Measurements from ENCODE around the gene MOSPD3.

MOSPD3 gene

GRCh38 chr7:100575746-100576383 lies 36.5 kb upstream of the MOSPD3 start:
- DNase-seq (ENCODE audit: low read depth): no peak

DNA sequence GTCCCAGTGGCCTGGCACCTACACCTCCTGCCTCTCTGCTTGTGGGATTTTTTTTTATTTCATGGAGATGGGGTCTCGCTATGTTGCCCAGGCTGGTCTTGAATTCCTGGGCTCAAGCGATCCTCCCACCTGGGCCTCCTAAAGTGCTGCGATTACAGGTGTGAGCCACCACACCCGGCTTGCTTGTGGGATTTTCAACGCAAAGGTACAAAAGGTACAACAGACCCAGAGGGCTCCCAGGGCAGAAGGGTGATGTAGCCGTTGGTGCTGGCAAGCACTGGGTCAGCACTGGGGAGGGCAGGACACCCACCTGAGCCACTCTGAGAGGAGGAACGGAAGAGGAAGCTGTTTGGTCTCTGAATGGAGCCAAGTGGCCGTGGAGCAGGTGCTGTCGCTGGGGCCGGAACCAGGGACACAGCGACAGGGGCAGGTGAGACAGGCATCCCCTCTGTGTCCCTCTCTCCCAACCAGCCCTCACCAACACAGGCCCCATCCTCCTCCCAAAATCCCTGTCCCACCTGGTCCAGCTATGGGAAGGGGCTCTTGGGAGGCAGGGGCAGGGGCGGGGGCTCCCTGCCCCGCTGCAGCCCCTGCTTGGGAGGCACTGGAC lies 35.9 kb upstream of the MOSPD3 start:
- no peak for DNase-seq (ENCODE audit: low read depth)

DNA sequence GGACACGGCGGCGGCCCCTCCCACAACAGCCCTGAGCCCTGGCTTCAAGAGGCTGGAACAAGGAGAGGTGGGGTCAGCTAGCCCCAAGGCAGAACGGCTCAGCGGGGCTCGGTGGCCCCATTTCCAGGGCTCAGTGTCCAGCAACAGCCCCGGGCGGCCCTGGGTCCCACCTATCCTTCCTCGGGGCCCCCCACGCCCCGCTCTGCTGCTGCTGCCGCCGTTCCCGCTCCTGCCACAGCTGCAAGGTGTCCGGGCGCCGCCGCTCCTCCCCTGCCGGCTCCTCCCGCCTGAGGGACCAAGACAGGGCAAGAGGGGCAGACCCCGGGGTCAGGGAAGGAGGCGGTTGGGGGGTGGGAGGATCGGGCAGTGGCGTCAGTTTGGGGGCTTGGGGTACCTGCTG lies 35.2 kb upstream of the MOSPD3 start:
- DNase-seq (ENCODE audit: low read depth): no peak

- no peak for DNase-seq (ENCODE audit: low read depth)
These were observed 34.8 kb upstream of the MOSPD3 start for GRCh38 chr7:100577507-100577906.

DNA sequence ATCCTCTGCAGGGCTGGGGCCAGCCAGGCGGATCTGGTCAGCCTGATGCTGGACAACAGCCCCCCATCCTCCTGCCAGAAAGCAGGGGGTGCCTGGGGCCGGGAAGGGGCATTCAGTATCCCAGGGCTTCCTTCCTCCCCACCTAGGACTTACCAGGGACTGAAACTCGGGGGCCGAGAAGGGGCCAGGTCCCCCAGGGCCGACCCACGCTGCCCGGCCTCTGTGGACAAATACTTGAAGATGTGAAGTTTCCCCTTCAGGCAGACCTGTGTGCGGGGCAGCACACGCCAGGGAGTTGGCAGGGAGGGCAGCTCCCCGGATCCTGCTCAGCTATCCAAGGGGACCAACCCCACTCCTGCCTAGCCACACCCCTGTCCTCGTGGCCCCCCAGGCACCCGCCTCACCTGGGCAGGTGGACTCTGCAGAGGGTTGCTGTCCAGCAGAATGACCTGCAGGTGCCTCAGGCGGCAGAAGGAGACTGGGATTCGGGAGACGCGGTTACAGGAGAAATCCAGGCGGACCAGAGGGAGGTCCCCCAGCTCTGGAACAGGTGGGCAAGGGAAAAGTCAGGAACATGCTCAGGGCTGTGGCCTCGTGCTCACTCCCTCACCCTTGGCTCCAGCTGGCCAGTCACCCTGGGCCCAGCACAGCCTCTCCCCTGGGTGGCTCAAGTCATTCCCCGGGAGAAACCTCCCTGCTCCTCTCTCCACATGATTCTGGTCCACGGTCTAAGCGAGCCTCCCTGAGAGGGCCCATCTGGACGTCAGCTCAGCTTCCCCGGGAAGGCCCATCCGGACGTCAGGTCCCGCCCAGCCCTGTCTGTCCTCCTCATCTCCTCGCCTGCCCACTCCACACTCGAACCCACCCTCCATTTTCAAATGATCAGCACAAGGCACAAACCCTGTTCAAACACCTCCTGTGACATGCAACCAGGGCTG lies 33.8 kb upstream of the MOSPD3 start:
- DNase-seq (ENCODE audit: low read depth): no peak

DNA sequence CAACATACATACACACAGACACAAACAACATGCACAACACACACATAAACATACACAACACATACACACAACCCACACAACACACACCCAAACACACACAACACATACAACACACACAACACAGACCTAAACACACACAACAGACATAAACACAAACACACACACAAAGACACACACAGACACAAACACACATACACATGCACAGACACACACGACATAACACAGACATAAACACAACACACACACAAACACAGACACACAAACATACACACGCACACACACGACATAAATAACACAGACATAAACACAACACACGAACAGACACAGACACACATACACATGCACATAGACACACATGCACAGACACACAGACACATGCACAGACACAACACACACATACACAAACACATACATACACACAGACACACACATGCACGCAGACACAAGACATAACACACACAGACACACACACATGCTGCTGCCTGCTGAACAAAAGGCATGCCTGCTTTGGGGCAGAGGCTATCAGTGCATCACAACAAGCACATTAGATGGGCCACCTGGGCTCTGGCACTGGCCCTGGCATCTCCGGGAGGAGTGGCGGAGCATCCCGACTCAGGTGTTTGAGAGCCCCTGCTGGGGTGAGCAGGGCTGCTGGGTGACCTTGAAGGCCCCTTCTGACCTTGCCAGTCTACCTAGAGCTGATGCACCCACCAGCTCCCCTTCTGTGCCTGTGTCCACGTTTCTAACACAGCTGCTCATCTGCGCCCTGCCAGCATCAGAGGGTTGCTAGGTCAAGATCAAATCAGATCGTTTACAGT lies 31.7 kb upstream of the MOSPD3 start:
- DNase-seq (ENCODE audit: low read depth): no peak

- DNase-seq (ENCODE audit: low read depth): no peak
These were observed 30.2 kb upstream of the MOSPD3 start for GRCh38 chr7:100582041-100582579.

DNA sequence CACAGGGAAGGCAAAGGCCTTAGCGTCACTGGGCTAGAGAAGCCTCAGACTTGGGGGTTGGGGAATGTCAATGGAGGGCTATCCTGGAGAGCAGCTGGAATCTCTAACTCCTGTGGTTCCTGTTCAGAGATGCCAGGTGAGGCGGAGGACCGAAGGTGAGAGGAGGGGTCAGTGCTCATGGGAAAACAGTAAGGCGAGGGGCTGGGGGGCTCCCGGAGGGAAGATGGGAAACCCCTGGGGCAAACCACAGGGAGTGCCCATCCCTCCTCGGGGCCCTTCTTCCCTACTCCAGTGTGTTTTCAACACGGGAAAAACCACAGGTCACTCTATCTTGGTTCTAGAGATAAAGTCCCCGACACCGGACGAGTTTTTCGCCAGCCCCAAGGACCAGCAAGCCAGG lies 29.7 kb upstream of the MOSPD3 start:
- DNase-seq (ENCODE audit: low read depth): no peak

GRCh38 chr7:100583132-100584053 lies 28.9 kb upstream of the MOSPD3 start:
- peak; percentile 75 for DNase-seq (ENCODE audit: low read depth)

GRCh38 chr7:100584054-100584682 lies 28.2 kb upstream of the MOSPD3 start:
- no peak for DNase-seq (ENCODE audit: low read depth)

- DNase-seq (ENCODE audit: low read depth): peak; percentile 78
These were observed 27.4 kb upstream of the MOSPD3 start for GRCh38 chr7:100584683-100585510.

- DNase-seq (ENCODE audit: low read depth): no peak
These were observed 26.7 kb upstream of the MOSPD3 start, which contains the start of gene LRCH4 for GRCh38 chr7:100585511-100586265. TSS of gene LRCH4 (minus strand) at chr7:100586129. CDS start at chr7:100586100, 29 bp downstream.

DNA sequence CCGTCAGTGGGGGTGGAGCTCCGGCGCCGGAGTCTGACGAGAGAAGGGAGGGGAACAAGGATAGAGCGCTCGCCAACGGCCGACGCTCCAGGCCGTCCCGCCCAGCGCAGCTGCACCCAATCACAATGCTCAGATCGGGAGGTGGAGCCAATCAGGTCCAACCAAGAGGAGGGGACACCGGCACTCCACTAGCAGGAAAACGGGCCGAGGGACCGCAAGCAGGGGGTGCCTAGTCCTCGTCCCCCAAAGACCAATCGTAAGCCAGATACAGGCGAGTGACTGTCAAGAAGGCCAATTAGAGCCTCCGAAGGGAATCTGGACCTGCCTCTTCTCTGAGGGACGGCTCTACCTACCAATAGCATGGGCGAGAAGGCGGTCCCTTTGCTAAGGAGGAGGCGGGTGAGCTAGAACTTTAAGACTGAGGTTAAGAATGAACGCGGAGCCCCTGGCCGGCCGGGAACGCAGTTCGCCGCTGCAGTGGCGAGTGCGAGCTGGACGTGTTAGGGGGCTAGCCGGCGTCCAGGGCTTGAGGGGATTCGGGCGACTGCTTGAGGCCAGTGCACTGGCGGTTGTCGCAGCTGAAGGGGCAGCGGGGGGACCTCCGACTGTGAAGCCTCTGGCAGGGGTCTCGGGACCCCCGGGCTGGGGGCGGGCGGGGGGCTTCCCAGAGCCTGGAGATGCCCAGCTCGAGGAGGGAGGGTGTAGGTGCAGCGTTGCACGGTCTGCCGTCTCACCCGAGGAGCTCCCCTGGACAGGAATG lies 25.9 kb upstream of the MOSPD3 start, which contains the start of gene FBXO24:
TSS of gene FBXO24 (plus strand) at position 63 of the 760 bp plus-strand sequence. CDS start at position 361, 298 bp downstream.
- DNase-seq (ENCODE audit: low read depth): peak; percentile 100

DNA sequence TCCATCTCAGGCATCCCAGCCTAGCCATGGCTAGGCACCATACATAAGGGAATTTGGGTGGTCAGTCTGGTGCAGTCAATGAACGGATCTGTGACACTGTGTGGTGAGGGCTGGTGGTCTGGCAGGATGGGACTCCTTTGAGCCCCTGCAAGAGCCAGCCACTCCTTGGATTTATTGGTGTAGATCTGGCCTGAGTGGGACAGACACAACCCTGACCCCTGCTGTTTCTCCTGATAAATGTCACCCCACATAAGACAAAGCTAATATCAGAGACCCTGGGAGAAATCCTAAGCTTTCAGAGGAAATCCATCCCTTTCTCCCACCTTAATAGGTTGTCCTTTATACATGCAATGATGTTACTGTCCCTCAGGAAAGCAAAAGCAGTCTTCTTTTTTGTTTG lies 23.9 kb upstream of the MOSPD3 start:
- DNase-seq (ENCODE audit: low read depth): no peak

GRCh38 chr7:100589341-100589947 lies 22.9 kb upstream of the MOSPD3 start:
- no peak for DNase-seq (ENCODE audit: low read depth)

- no peak for DNase-seq (ENCODE audit: low read depth)
These were observed 22.1 kb upstream of the MOSPD3 start for GRCh38 chr7:100590077-100590737.

GRCh38 chr7:100591596-100591995 lies 20.7 kb upstream of the MOSPD3 start:
- no peak for DNase-seq (ENCODE audit: low read depth)

Measured in iris pigment epithelial cell (primary cell).